ENCODE data around the gene GLMP.

Gene GLMP

DNA sequence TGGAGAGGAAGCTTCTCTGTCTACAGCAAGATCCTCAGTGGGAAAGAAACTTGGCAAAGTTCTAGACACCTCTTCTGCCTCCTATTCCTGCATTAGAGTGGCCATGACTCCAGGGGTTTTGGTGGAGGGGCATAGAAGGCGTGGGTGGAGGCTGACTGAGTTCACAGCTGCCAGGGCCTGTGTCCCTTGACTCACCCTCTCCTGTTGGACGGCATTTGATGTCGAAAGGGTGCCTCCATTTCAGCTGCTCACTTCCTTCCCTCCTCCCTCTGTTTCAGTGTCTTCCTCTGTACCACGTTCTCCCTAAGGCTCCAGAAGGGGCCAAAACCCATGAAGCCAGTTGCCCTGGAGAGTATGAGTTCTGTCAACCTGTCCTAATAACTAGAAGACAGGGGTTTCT, 10.7 kb downstream of the GLMP start:
- DNase-seq: no peak

DNA sequence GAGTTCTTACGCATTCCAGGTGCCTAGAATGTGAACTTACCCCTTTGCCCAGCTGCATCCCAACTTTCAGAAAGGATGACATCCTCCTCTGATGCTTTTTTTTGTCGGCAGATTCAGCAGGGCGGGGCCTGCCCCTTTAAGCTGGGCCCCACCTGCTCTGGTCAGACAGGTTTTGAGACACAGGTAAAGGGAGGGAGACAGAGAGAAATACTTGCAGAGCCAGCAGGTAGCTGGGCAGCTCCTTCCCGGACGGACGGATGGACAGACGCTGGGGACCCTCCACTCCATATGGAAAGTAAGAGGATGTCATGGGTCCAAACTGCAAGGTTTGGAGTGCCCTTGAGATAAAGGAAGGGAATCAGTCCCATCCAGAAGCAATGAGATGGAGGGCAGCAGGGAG, 11.4 kb downstream of the GLMP start, which contains the start of gene TMEM79:
TSS of gene TMEM79 (plus strand) at position 214 of the 400 bp plus-strand sequence. CDS start 902 bp downstream, outside the sequence.
- no peak for DNase-seq

DNA sequence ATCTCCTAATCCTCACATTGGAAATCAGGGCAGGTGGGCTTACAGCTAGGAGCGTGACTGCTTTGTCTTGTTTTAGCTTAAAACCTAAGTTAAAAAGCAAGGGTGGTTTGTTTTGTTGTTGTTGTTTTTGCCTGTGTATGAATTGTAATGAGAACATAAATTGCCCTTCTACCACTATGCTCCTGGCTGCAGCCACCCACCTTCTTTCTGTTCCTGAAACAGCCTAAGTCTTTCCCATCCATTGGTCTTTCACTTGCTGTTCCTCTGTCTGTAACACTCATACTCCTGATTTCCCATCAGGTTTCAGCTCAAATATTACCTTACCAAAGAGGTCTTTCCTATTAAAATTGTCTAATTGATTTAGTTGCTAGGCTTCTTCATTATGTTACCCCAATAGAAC, 12.0 kb downstream of the GLMP start:
- DNase-seq: no peak

DNA sequence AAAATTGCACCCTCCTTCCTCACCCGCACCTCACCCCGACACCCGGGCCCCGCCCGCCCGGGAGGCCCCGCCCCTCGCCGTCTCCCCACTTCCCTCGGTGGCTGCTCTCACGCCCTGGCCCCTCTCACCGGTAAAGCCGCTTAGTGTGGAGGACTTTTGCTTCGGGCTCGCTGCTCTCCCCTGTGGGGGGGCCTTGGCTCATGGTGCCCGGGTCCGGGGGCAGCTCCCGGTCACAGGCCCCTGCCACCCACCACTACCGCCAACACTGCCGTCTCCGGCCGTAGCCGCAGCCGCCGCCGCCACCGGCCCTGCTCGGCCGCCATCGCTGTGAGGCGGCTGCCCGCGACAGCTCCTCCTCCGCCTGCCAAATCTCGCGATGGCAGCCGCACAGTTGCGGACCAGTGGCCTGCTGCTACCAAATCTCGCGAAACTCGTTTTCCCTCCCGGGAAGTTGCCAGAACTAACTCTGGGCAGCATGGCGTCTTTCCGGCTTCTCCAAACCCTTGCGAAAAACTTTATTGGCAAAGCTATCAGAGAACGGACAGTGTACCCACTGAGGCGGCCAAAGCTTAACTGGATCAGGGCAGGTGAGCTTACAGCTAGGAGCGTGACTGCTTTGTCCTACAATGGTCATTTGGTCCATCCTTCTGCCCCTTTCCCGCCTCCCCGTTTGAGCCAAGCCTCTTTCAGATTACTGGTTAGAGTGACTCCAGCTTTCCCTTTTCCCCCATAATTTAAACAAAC, 12.8 kb downstream of the GLMP start, which contains the start of gene SMG5:
TSS of gene SMG5 (minus strand) at position 347 of the 744 bp plus-strand sequence. CDS start at position 202, 145 bp downstream.
- DNase-seq: peak; percentile 98

DNA sequence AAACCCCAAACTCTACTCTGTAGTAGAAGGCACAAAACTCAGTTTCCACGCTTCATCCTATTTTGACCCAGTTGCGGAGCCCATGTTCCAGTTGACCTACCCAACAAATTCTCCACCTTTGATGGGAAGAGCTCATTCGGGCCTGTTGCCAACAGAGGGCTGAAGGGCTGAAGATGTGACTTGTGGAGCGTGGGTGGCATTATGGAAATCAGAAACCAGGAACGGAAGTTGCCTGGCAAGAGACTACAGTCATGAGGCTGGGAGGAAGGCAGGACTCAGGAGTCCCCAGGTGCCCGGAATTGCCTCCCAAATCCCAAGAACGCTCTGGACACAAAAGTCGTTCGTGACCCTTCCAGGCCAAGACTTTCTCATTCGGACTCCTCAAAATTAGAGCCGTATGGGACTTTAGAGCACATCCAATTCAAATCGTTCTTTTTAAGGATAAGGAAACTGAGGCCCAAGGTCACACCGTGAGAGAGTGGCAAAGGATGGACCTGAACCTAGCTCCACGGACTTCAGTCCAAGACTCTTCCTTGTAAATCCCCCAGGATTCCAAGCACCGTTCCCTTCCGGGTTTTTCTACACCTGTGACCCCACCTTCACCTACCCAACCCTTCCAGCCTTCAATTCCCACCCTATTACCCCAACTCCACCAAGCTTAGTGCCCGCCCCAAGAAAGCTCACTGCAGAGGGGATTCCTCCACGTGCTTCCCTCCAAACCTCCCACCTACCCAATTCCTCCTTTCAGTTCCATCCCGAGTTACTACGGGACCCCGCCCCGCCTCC, 13.6 kb downstream of the GLMP start:
- peak; percentile 36 for DNase-seq

DNA sequence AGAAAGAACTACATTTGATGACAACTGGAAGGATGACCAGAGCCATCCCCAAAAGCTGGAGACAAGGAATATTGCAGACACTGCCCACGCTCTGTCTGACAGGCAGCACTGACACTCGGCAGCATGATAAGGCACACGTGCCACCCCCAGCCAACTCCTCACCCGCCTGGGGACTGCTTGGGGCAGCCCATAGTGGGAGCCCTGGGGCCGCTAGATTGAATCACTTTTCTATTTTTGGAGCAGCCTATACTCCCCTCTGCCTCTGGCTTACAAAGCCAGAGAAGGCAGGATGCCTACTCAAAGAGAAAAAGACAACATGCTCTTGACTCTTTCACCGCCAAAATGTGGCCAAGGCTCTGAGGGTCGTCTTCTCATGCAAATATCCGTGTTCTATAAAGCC, 14.2 kb downstream of the GLMP start:
- peak; percentile 69 for DNase-seq

DNA sequence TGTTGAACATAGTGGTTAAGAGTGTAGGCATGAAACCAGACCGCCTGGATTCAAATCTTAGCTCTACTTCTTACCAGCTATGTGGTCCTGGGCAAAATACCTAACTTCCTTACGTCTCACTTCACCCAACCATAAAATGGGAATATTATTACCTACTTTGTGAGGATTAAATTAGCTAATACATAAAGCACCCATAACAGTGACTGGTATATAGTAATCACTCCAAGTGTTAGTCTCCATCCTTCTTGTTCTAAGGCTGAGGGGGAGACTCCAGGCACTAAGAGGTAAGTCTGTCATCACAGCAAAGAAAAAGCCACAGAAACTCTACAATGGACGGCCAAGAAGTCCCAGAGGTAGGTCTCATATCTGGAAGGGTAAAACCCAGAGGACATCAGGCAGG, 15.6 kb downstream of the GLMP start:
- no peak for DNase-seq

DNA sequence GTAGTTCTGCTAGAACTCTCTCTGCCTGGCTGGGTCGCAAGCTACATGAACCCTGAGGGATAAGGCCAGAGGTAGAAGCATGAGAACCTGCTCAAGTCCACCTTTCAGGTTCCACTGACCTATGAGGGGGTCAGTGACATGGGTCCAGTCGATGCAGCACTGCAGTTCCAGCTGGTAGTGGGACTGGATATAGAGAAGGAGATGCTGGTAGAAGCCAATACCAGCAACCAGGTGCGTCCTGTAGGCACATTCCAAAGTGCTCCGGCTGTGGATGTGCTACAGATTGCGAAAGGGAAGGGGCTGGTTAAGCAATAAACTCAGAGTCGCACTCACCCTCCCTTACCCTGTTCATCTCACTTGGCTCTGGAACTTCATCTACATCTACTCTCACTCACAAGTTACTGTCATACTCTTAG, 18.5 kb downstream of the GLMP start:
- no peak for DNase-seq

DNA sequence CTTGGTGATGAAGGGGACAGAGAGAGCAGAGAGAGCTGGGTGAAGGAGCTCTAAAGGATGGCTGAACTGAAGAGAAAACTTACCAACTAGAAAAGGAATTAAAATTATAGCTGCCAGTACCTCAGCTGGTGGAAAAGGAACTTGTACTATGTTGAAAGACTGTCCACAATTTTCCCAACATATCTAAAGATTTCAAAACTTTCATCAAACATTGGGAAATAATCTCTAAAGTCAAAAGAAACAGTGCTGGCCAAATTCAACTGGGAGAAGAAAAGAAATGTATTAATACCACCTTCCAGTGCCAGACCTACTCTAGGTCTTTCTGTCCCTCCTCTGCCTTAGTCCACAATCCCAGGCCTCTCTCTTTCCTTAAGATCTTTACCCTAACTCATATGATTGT, 18.9 kb downstream of the GLMP start:
- DNase-seq: no peak

DNA sequence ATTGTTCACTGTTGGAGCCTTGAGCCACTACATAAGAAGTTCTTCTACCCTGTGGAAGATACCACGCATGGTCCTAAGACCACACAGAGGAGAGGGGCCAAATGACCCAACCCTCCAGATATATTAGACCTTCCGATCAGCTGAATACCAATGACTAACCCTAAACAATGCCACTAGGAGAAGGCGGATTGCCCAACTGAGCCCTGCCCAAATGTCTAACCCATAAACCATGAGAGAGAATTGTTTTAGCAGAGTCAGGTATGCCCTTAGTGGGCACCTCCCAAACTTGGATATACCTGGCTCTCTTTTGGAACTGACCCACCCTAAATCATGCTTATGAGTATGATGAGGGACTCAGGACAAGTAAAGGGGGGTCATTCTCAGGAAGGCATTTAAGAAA, 25.2 kb downstream of the GLMP start:
- DNase-seq: no peak

DNA sequence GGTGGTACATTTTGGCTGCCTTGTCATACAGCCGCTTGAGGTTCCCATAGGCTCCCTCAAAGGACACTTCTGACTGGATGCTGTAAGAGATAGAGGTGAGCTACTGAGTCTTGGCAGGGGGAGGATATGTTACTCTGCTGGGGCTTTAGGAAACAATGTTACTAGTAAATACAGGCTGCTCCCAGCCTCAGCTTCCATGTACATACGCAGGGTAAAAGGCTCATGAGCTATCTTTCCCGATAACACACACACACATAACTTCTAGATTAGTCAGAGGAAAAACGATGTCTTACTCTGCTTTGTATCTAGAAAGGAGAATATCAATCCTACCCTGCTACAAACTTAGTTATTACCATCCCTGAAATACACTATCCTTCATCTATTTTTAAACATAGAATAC, 27.1 kb downstream of the GLMP start:
- DNase-seq: no peak

DNA sequence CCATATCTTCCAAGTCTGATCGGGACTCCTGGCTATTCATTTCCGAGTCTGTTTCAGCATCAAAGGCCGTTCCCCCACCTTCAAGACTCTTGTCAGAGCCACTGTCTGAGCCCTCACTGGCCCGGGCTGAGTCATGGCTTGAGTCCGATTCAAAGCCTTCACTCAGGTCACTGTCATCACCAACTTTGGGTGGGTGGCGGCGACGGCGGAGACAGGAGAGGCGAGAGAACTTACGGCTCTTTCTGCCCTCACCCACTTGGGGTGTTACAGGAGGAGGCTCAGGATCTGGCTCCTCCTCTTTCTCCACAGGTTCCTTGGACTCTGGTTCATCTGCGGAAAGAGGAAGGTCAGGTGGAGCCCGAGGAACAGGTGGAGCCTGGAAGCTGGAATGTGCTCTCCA, 29.4 kb downstream of the GLMP start:
- DNase-seq: no peak

DNA sequence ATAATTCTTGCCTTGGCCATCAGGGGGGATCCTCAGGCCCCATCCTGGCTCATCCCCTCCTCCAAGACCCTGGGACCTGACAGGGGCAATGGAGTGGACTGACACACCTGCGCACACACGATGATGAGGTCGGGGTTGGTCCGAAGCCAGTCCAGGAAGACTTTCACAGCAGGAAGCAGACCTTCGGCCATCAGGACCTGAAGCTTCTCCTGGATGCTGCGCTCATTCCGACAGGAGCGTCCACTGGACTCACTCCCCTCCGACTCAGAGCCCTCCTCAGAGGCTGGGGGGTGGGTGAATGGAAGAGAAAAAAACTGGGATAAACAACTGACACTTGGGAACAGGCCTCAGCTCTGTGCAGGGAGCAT, 32.2 kb downstream of the GLMP start:
- no peak for DNase-seq

DNA sequence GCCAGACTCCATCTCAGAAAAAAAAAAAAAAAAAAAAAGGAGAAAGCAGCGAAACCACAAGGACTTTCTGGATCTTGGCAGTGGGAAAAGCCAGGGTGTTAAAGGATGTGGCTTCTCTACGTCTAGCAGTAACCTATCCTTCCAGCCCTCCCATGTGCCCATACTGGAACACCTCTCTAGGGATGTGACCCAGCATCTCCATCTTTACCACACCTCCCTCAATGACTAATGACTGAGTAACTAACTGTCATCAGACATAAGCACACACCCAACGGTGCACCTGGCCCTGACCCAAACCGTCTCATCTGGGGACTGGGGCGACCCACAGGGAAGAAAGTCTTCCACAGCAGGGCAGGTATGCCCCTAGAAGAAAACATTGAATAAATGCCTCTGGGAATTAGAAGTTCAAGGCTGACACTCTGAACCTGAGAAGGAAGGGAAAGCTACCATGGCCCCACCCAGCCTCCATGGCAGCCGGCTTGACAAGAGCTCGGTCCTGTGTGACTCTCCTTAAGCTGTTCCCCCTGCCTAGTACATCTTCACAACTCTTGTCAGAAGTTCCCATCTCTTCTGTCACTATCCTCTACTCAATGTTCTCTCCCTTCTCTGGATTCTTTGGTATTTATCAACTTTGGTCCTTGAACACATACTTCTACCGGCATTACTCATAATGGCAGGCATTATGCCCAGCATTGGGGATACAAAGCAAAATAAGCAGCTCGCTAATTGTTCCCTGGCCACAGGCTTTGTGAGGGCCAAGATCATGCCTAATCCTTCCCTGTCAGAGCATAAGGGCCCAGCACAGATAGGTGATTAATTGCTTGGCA, 32.8 kb downstream of the GLMP start:
- no peak for DNase-seq

DNA sequence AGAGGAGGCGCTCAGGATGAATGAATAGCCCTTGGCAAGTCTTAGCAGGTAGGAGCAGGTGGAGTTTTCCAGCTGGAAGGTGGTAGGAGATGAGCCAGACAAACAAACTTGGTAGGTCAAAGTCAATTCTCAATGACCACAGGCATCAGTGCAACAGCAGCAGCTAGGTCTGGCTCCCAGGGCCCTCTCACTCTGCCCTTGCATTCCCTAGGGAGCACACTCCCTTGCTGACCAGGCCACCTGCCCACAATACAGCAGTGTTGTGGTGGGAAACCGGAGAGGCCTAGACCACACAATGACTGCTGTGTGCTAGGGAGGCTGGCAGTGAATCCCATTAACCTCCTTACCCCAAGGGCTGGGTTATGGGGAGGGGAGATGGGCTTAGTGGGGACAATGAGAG, 34.6 kb downstream of the GLMP start:
- no peak for DNase-seq

DNA sequence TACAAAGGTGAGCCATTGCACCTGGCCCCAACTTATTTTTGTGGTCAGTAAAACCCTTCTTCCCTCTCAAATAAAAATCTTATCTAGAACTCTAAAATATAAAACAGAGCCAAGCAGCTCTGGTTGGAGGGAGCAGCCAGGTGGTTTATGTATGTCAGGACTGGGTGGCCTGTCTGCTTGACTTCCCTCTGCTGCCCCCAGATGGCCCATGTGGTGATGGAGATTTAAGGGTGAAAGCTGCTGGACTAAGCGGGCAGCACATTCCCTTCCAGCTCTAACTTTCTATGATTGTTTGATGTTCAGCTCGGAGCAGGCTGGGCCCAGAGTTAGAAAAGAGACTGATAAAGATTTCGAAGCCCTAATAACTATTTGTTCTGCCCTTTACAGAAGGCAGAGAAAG, 35.7 kb downstream of the GLMP start:
- no peak for DNase-seq

DNA sequence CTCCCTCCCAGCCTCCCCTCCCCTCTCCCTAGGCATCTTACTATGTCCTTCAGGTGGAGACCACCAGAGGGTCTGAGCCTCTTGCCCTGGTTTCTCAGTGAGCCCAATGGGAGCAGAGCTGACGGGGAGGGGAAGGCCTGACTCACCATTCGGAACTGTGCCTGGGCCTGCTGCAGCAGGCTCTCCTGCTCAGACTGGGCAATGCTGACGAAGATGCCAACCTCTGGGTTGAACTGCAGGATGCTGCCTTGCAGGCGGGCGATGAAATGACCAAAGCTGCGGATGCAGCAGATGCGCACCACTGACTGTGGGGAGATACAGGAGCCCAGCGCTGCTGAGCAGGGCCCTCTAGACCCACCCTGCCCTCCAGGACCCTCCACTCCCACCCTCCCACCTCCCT, 36.6 kb downstream of the GLMP start:
- DNase-seq: no peak

DNA sequence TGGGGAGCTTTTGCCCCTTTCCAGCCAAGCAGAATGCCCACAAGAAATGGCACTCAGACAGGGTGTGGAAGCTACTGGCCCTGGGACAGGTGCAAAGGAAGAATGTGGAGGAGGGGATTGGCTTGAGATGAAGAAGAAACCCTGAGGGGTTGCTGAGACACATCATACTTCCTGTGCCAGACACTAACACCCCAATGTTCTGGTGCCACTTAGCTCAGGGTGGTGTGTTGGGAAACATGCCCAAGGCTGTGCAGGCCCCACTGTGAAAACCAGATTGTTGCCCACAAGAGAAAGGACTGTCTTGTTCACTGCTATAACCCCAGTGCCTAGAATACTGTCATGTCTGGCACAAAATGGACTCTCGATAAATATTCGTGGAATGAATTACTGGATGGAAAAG, 37.8 kb downstream of the GLMP start:
- no peak for DNase-seq

DNA sequence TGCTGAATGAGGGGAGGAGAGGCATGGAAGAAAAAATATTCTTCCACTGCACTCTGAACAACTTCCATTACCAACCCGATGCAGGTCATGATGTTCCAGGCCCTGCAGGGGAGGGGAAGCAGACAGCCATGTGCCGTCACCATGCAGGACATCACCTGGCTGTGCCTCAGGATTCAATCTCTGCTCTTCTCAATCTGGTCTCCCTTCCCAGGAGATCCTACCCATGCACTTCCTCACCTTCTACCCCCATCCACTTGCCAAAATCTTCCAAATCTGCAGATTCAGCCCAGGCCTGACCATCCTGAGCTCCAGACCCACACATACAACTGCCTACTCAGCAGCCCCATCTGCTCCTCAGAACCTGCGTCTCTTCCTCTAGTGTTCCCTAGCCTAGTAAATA, 41.8 kb downstream of the GLMP start:
- no peak for DNase-seq

DNA sequence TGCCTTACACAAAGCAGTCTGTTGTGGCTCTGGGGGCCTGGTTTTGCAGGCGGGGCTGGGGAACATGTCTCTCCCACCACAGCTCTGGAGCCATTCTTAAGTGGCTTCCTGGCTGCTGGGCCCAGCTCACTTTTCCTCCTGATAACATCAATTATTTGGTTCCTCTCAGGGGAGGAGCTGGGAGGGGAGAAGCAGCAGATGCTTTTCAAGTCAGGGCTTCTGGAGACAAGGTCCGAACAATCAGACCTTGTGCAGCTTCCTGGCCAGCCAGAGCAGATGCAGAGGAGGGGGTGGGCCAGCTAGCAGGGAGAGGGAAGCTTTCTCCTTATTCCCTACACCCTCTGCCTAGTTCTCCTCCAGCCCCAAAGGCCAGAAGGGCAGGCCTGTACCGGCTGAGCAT, 44.0 kb downstream of the GLMP start:
- no peak for DNase-seq

DNA sequence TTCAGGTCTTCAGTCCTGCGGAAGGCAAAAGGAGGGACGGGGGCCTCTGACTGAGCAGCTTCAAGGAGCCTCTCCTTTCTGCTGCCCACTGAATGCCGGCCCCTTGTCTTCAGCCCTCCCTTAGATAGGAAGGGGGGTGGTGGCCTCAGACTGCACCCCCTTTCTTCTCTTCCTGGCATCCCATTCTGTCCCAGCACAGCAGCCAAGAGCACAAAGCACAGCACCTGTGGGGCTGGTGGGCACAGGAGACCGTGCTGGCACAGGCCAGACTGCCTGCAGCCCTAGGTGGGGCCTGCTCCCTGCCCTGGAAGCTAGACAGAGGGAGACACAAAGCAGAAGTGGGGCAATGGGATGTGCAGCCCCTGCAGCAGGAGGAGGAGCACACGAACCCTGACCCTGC, 45.9 kb downstream of the GLMP start:
- no peak for DNase-seq

DNA sequence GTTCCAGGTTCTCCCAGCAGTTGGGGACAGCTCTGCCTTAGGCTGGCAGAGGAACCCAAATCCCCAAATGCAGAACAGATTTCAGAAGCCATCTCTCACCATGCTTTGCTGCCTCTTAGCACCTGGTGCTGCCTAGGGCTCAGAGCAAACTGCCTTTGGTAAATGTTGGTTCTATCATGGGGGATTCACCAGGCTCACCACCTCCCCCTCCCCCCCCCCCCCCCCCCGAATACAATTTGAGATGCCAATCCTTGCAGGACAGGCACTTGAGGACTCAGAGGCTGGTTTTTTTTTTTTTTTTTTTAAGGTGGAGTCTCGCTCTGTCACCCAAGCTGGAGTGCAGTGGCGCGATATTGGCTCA, 47.2 kb downstream of the GLMP start:
- DNase-seq: no peak

DNA sequence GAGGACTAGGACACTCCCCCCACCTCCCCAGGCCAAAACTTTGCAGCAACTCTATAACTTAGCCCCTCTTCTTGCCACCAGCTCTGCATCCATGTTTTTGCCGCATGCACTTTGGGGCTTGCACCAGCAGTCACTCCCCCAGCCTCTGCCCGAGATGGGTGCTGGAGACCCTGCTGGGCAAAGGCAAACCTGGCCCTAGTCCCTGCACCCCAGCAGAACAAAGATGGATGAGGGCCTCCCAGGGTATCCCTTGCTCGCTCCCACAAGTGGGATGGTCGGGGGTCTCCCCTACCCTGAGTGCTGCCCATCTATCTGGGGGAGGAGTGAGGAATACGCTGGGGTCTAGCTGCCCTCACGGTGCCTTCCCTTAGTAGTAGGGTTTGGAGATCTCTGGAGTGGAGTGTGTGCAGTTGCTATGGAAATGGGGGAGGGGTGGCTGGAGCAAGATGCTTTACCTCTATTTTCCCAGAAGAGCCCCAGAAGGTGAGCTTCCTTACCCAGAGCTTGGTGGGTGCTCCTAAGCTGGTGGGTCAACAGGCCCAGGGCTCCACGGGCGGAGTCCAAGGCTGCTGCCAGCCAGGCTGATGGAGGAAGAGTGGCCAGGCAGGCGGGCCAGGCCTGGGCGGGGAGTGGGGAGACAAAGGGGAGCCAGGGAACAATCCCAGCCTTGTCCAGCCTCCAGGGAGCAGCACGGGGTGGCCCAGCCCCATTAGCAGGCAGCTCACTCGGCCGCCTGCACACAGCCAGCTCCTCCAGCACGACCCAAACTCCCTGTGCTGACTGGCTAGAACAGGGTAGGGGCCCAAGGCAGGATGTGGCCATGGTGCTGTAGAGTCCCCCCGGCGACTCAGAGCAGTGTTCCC, 47.8 kb downstream of the GLMP start, which contains the start of gene PAQR6:
TSS of gene PAQR6 (minus strand) at position 597 of the 863 bp plus-strand sequence. CDS start 1,325 bp downstream, outside the sequence.
- no peak for DNase-seq
